Activated CD4-positive, alpha-beta T cell treated with anti-CD3 and anti-CD28 coated beads, Interleukin-2, amount 10 ng/mL, durations not matched to agents 24 days and 14 days (primary cell): ENCODE results near the gene GKN1. TPM values are rescaled to one million over a fixed set of nuclear protein-coding genes. Genes with fewer than 3 reads are reported as not detected.
A peak's percentile ranks its signal among the peaks of the same experiment; 100 is the strongest.

Experiments
- DNase-seq: peaks from one replicate; pipeline ENCODE4 v3.0.0; 2022
- H3K27ac Mint-ChIP-seq: one replicate; pipeline ENCODE4 v1.8.0; 2022; ENCODE audit warnings: mild to moderate bottlenecking, mixed read lengths
- H3K27me3 Mint-ChIP-seq: one replicate; pipeline ENCODE4 v1.8.0; 2022; ENCODE audit warnings: mixed read lengths
- H3K36me3 Mint-ChIP-seq: one replicate; pipeline ENCODE4 v1.8.0; 2022; ENCODE audit warnings: low read depth, mild to moderate bottlenecking, mixed read lengths
- H3K4me1 Mint-ChIP-seq: one replicate; pipeline ENCODE4 v1.8.0; 2021; ENCODE audit warnings: mixed read lengths
- H3K4me3 Mint-ChIP-seq: one replicate; pipeline ENCODE4 v1.8.0; 2022; ENCODE audit warnings: mild to moderate bottlenecking, moderate library complexity, mixed read lengths
- H3K9me3 Mint-ChIP-seq: one replicate; pipeline ENCODE4 v1.8.0; 2021; ENCODE audit warnings: mixed read lengths
- intact Hi-C: fragments of 100-400 bp; cut with micrococcal nuclease; formaldehyde crosslinking; loops from one replicate; pipeline ENCODE4 v1.15.1; 2023
- total RNA-seq: library from RNA; stranded (reverse); gene quantifications from 2 replicates; pipeline ENCODE4 v1.2.3, GENCODE V29; 2022

GKN1 gene, protein sequence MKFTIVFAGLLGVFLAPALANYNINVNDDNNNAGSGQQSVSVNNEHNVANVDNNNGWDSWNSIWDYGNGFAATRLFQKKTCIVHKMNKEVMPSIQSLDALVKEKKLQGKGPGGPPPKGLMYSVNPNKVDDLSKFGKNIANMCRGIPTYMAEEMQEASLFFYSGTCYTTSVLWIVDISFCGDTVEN
- not detected in 2 replicates for total RNA-seq

DNA sequence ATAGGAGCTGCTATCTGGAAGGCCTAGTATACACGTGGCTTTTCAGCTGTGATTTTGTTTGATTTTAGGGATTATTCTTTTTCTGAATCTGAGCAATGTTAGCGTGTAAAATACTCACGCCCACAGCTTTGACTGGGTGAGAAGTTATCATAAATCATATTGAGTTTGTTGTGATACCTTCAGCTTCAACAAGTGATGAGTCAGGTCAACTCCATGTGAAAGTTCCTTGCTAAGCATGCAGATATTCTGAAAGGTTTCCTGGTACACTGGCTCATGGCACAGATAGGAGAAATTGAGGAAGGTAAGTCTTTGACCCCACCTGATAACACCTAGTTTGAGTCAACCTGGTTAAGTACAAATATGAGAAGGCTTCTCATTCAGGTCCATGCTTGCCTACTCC is at the start of gene GKN1:
GKN1 (plus strand) TSS at position 386 of the 400 bp plus-strand sequence. CDS start 42 bp downstream, outside the sequence.
- Mint-ChIP-seq H3K27me3 (peaks cover 32% of the 10 kb centered on the region), H3K4me1 (no peaks in the 10 kb centered on the region), H3K36me3 (no peaks in the 10 kb centered on the region), H3K9me3 (no peaks in the 10 kb centered on the region), H3K27ac (no peak within 1 kb of the TSS), H3K4me3 (no peak within 1 kb of the TSS)
- peak; percentile 18 for DNase-seq
- intact Hi-C loops = no loop called here

DNA sequence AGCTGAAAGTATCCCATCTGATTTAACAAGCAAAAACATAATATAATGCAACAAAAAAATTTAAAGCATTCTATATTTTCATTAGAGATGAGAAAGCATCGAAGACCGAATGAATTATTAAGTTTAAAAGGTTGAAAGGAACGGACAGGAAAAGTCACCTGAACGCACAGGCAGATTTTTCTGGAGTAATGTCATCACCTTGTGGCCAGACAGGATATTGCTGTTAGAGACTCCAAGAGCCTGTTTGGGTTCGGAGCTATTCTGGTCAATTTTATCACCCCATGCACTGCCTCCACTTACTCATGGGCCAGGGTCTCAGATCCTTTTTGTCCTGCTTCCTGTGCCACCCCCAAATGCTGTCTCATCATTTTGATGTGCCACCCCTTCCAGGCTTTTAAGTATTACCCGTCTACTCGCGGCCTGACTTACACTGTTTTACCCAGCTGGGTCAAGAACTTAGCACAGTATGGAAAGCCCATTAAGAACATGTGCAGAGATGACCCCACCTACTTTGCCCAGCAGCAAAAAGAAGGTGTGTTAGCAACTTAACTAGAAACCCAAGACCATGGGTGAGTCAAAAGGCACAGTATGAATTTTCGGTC is 49.0 kb upstream of the GKN1 start:
- H3K27me3 Mint-ChIP-seq = peaks cover 9% of the 10 kb centered on the region
- H3K4me1 Mint-ChIP-seq = peaks cover 4% of the 10 kb centered on the region
- H3K9me3 Mint-ChIP-seq = no peaks in the 10 kb centered on the region
- intact Hi-C loops = loop anchor here (1.0 to 5.0 kb wide), 6 partner anchors 87 to 462 kb away; no protein-coding TSS in a partner anchor
- DNase-seq = peak; percentile 90
- no peak overlapping the region for H3K4me3 Mint-ChIP-seq
- no peak overlapping the region for H3K27ac Mint-ChIP-seq
- no peaks in the 10 kb centered on the region for H3K36me3 Mint-ChIP-seq

DNA sequence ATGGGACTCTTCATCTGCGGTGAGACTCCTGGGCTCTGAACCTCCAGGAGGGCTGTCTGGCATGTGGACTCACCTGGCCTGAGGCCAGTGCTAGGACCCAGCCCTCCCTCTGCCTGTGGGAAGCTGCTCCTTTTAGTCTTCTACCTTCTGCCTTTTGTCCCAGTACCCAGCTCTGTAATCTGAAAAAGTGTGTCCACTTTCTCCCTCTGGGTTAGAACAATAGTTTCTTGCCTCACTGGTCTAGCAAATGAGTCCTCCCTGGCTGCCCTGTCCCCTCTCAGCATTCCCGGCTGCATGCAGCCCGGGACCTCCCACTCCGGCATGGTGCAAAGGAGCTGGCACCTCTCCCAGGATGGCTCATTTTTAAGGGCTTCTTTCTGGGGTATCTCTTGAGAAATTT is 47.6 kb upstream of the GKN1 start:
- intact Hi-C loops = loop anchor here (5.0 kb wide), 1 partner anchor 329 kb away; no protein-coding TSS in a partner anchor
- Mint-ChIP-seq H3K4me1 (peaks cover 4% of the 10 kb centered on the region), H3K4me3 (no peak overlapping the region), H3K36me3 (no peaks in the 10 kb centered on the region), H3K27ac (no peak overlapping the region), H3K9me3 (no peaks in the 10 kb centered on the region), H3K27me3 (peaks cover 14% of the 10 kb centered on the region)
- no peak for DNase-seq

DNA sequence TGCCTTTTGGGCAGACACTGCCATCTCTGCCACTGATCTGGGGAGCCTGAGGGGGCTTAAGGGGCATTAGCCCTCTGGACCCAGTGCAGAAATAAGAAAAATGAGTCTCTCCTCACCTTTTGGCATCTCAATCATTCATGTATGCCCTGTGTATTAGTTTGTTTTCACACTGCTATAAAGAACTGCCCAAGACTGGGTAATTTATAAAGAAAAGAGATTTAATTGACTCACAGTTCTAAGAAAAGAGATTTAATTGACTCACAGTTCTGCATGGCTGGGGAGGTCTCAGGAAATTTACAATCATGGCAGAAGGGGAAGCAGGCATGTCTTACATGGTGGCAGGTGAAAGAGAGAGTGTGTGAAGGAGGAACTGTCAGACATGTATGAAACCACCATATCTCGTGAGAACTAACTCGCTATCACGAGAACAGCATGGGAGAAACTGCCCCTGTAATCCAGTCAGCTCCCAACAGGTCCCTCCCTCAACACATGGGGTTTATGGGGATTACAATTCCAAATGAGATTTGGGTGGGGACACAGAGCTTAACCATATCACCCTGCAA is 43.2 kb upstream of the GKN1 start:
- no peaks in the 10 kb centered on the region for H3K36me3 Mint-ChIP-seq
- H3K27ac Mint-ChIP-seq = no peak overlapping the region
- no peaks in the 10 kb centered on the region for H3K4me1 Mint-ChIP-seq
- H3K27me3 Mint-ChIP-seq = peaks cover 28% of the 10 kb centered on the region
- intact Hi-C loops = no loop called here
- H3K9me3 Mint-ChIP-seq = no peaks in the 10 kb centered on the region
- no peak for DNase-seq
- no peak overlapping the region for H3K4me3 Mint-ChIP-seq

DNA sequence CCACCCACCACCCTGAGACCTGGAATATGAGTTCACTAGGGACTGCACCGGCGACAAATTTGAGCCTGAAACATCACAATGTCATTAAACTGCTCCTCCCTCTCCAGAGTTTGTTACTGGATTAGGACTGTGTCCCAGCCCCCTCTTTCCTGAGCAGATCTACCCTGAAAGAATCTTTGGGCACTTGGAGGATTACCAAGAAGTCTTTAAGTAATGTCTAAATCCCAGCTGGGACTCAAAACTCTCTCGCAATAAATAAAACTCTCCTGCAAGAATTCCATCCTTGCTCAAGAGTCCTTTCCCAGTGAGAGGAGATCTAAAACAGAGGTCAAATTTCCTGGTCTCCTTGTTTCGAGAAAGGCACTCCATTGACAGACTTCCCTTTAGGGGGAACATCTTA is 42.6 kb upstream of the GKN1 start:
- no peak for DNase-seq
- Mint-ChIP-seq H3K27ac (no peak overlapping the region), H3K4me3 (no peak overlapping the region), H3K27me3 (peaks cover 26% of the 10 kb centered on the region), H3K4me1 (no peaks in the 10 kb centered on the region), H3K36me3 (no peaks in the 10 kb centered on the region), H3K9me3 (no peaks in the 10 kb centered on the region)
- intact Hi-C loops = no loop called here

DNA sequence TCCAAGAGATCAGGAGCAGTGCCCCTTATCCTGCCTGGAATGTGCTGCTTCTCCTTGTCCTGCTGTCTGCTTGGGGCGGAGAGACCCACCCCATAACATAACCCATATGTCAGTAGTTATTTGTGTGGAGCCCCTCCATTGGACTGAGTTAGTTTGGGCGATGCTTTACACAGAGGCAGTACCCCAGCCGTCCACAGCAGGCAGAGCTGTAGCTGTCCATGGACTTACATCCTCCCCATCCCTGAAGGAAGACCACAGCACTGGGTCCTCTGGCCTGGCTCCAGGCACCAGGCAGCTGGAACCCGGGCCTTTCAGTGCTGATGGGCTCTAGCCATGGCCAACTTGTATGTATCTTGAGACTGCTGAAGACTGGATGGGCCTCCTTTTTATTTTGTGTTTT is 42.0 kb upstream of the GKN1 start:
- peaks cover 27% of the 10 kb centered on the region for H3K27me3 Mint-ChIP-seq
- H3K9me3 Mint-ChIP-seq = no peaks in the 10 kb centered on the region
- intact Hi-C loops = no loop called here
- no peak for DNase-seq
- no peaks in the 10 kb centered on the region for H3K4me1 Mint-ChIP-seq
- no peak overlapping the region for H3K4me3 Mint-ChIP-seq
- H3K36me3 Mint-ChIP-seq = no peaks in the 10 kb centered on the region
- no peak overlapping the region for H3K27ac Mint-ChIP-seq

DNA sequence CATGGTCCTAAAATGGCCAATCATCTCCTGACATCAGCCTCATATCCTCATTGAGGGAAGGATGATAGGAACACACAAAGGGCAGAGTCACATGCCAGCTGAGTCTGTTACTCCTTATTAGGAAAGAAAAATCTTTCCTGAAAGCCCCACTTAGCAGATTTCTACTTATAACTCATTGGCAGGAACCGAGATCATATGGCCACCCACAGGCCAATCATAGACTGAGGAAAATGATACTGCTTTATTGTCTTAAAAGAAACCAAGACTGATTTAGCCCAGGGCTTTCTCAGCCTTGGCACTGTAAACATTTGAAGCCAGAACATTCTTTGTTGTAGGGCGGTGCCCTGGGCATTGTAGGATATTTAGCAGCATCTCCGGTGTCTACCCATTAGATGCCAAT is 40.4 kb upstream of the GKN1 start:
- no peaks in the 10 kb centered on the region for H3K36me3 Mint-ChIP-seq
- DNase-seq = no peak
- peaks cover 31% of the 10 kb centered on the region for H3K27me3 Mint-ChIP-seq
- intact Hi-C loops = no loop called here
- H3K4me3 Mint-ChIP-seq = no peak overlapping the region
- H3K4me1 Mint-ChIP-seq = no peaks in the 10 kb centered on the region
- H3K9me3 Mint-ChIP-seq = no peaks in the 10 kb centered on the region
- H3K27ac Mint-ChIP-seq = no peak overlapping the region

DNA sequence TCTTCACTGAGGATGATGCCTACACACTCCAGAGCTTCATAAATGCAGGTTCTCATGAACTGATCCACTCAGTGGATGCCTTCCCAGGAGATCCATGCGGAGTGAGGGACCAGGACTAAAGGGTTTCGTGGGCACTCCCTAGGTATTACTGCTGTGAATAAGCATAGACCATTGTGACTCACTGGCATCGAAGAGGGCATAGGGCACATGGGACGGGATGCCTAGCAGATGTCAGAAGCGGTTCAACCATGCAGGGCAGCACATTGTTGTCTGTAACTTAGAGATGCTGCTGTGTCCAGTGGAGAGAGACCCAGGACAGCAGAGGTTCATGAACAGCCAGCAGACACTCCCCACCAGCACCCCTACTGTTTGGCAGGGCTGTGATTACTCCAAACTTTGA is 39.0 kb upstream of the GKN1 start:
- no peaks in the 10 kb centered on the region for H3K36me3 Mint-ChIP-seq
- no peak for DNase-seq
- H3K9me3 Mint-ChIP-seq = peaks cover 7% of the 10 kb centered on the region
- H3K27me3 Mint-ChIP-seq = peaks cover 41% of the 10 kb centered on the region
- H3K27ac Mint-ChIP-seq = no peak overlapping the region
- no peaks in the 10 kb centered on the region for H3K4me1 Mint-ChIP-seq
- intact Hi-C loops = no loop called here
- no peak overlapping the region for H3K4me3 Mint-ChIP-seq

DNA sequence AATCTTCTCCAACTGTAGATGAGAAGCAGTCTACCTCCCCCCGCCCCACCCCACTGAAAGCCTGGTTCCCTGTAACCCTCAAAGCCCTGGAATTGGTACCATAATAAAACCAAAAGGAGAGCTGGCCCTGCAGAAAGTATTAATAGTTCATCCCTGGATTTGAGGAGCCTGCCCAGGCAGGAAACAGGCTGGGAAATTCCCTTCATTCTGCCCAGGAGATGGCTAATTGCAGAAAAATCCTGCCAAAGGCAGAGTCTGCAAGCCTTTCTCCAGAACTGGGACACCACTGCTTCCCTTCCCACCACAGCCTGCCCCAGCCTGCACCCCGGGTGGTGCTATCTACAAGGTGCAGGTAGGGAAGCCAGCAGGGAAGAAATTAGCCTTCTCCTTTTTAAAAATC is 38.0 kb upstream of the GKN1 start:
- DNase-seq = peak; percentile 41
- H3K27ac Mint-ChIP-seq = no peak overlapping the region
- no peak overlapping the region for H3K4me3 Mint-ChIP-seq
- intact Hi-C loops = no loop called here
- no peaks in the 10 kb centered on the region for H3K4me1 Mint-ChIP-seq
- peaks cover 7% of the 10 kb centered on the region for H3K9me3 Mint-ChIP-seq
- peaks cover 47% of the 10 kb centered on the region for H3K27me3 Mint-ChIP-seq
- no peaks in the 10 kb centered on the region for H3K36me3 Mint-ChIP-seq

DNA sequence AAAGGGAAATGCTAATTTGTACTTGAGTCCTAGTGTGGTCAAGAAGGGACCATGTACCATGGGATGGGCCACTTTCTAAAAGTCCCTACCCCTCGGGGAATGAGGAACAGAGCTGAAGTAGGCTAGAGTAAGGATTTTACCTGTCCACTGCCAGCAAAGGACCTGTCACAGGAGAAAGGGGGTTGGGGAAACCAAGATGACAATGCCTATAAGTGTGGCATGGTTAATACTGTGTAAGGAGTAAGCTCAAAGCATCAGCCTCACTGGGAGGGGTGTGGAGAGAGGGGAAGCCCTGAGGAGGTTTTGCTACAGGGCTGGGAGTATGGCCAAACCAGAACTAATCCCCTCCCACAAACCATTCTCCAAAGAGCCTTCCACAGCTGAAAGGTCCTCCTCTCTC is 37.5 kb upstream of the GKN1 start:
- DNase-seq = peak; percentile 41
- peaks cover 7% of the 10 kb centered on the region for H3K9me3 Mint-ChIP-seq
- intact Hi-C loops = no loop called here
- no peak overlapping the region for H3K4me3 Mint-ChIP-seq
- no peak overlapping the region for H3K27ac Mint-ChIP-seq
- H3K27me3 Mint-ChIP-seq = peaks cover 48% of the 10 kb centered on the region
- H3K4me1 Mint-ChIP-seq = no peaks in the 10 kb centered on the region
- H3K36me3 Mint-ChIP-seq = no peaks in the 10 kb centered on the region

DNA sequence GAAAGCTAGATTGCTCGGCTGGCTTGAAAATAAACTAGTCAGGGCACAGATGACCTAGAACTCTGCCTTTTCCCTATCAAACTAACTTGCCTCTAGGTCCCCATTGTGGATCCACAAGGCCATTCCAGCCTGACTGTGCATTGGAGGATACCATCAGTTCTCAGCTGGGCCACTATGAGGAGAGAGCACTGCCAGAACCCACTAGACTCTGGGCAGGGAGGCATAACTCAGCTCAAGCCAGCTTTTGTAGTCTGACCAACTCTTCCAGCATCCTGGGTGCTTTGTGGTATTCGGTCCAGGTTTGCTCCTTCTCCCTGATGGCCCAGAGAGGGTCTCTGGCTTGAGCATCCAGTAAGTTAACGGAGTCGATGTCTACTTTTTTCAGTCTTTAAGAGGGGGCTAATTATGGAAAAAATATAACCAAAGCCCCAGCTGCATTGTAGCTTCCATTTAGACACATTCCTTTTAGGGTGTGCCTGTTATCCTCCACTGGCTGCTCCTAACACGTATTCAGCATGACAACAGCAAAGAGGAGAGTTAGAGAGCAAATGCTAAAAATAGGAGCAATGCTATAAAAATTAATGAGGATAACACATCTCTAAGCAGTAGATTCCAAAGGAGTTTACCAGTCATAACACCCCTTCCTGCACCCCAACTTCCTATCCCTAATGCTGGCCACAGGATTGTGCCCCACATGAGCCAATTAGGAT is 36.9 kb upstream of the GKN1 start:
- H3K27ac Mint-ChIP-seq = no peak overlapping the region
- H3K4me1 Mint-ChIP-seq = no peaks in the 10 kb centered on the region
- no peaks in the 10 kb centered on the region for H3K36me3 Mint-ChIP-seq
- DNase-seq = peak; percentile 37
- no peak overlapping the region for H3K4me3 Mint-ChIP-seq
- intact Hi-C loops = no loop called here
- peaks cover 7% of the 10 kb centered on the region for H3K9me3 Mint-ChIP-seq
- peaks cover 52% of the 10 kb centered on the region for H3K27me3 Mint-ChIP-seq

DNA sequence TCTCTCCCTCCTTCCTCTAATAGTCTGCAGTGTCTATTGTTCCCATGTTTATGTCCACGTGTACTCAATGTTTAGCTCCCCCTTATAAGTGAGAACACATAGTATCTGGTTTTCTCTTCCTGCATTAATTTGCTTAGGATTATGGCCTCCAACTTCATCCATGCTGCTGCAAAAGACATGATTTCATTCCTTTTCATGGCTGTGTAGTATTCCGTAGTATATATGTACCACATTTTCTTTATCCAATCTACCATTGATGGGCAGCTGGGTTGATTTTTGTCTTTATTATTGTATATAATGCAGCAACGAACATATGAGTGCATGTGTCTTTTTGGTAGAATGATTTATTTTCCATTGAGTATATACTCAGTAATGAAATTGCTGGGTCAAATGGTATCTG is 35.5 kb upstream of the GKN1 start:
- Mint-ChIP-seq H3K4me3 (no peak overlapping the region), H3K27ac (no peak overlapping the region), H3K9me3 (peaks cover 7% of the 10 kb centered on the region), H3K4me1 (peaks cover 2% of the 10 kb centered on the region), H3K27me3 (peaks cover 54% of the 10 kb centered on the region), H3K36me3 (no peaks in the 10 kb centered on the region)
- DNase-seq = no peak
- intact Hi-C loops = no loop called here

DNA sequence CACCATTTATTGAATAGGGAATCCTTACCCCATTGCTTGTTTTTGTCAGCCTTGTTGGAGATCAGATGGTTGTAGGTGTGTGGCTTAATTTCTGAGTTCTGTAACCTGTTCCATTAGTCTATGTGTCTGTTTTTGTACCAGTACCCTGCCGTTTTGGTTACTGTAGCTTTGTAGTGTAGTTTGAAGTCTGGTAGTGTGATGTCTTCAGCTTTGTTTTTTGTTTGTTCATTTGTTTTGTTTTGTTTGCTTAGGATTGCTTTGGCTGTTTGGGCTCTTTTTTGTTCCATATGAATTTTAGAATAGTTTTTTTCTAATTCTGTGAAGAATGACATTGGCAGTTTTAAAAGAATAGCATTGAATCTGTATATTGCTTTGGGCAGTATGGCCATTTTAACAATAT is 34.5 kb upstream of the GKN1 start:
- no peak overlapping the region for H3K4me3 Mint-ChIP-seq
- intact Hi-C loops = no loop called here
- no peak for DNase-seq
- no peaks in the 10 kb centered on the region for H3K36me3 Mint-ChIP-seq
- no peak overlapping the region for H3K27ac Mint-ChIP-seq
- peaks cover 56% of the 10 kb centered on the region for H3K27me3 Mint-ChIP-seq
- H3K9me3 Mint-ChIP-seq = peaks cover 7% of the 10 kb centered on the region
- H3K4me1 Mint-ChIP-seq = peaks cover 2% of the 10 kb centered on the region

DNA sequence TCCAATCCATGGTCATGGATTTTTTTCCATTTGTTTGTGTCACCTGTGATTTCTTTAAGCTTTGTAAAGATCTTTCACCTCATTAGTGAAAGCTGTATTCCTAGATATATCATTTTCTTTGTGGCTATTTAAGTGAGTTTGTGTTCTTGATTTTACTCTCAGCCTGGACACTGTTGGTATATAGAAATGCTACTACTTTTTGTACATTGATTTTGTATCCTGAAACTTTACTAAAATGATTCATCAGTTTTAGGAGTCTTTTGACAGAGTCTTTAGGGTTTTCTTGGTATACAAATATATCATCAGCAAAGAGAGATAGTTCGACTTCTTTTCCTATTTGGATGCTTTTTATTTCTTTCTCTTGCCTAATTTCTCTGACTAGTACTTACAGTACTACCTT is 34.1 kb upstream of the GKN1 start:
- intact Hi-C loops = no loop called here
- H3K27me3 Mint-ChIP-seq = peaks cover 57% of the 10 kb centered on the region

More for the DNA sequence above, 34.1 kb upstream of the GKN1 start:
- Mint-ChIP-seq H3K4me3 (no peak overlapping the region), H3K27ac (no peak overlapping the region), H3K36me3 (no peaks in the 10 kb centered on the region), H3K4me1 (peaks cover 2% of the 10 kb centered on the region), H3K9me3 (peaks cover 7% of the 10 kb centered on the region)
- DNase-seq = no peak
